Esophagus squamous epithelium (tissue), 4 donors: ENCODE data around the gene PAK3.

Experiments
- CTCF ChIP-seq, 6 experiments: fragments of 450-650 bp in 4 of 6; fragments of 200-600 bp in 2 of 6; sonication (generic) in 2 of 6; IDR thresholded peaks; one replicate each; pipeline ENCODE4 v1.5.1; 2016 to 2019; ENCODE audit warnings: antibody characterized with exemption in 6 of 6, mild to moderate bottlenecking in 4 of 6, moderate library complexity in 4 of 6
- POLR2A ChIP-seq, 4 donors: fragments of 450-650 bp; IDR thresholded peaks; one replicate each; pipeline ENCODE4 v1.6.1; 2017; ENCODE audit warnings: antibody characterized with exemption in 4 of 4, mild to moderate bottlenecking in 4 of 4, moderate library complexity in 3 of 4

- TF ChIP-seq CTCF (IDR thresholded peaks at IDR 0.05) (no peak), POLR2A (IDR thresholded peaks at IDR 0.05) (no peak)
Measured at GRCh38 chrX:111151764-111152163, 55.8 kb downstream of the PAK3 start.
